Large intestine (tissue), 12 donors: Measurements from ENCODE around the gene OR4C15. TPM values are rescaled to one million over a fixed set of nuclear protein-coding genes. Genes with fewer than 3 reads are reported as not detected.

Source experiments
- DNase-seq, 2 donors: peaks; one replicate each; pipeline versions ENCODE4 v3.0.0 to v3.0.0-alpha.2; 2013
- H3K27ac ChIP-seq: one replicate; pipeline ENCODE4 v1.5.1; 2013; ENCODE audit warnings: low read length
- H3K27me3 ChIP-seq: 2 replicates; pipeline ENCODE4 v1.6.1; 2013; ENCODE audit warnings: low read length; ENCODE audit not compliant: control insufficient read depth, insufficient read depth
- H3K36me3 ChIP-seq: 2 replicates; pipeline ENCODE4 v1.6.1; 2013; ENCODE audit warnings: low read length; ENCODE audit not compliant: control insufficient read depth, insufficient read depth
- H3K4me1 ChIP-seq: one replicate; pipeline ENCODE4 v1.6.1; 2013; ENCODE audit warnings: low read length; ENCODE audit not compliant: control insufficient read depth, insufficient read depth
- H3K4me3 ChIP-seq: one replicate; pipeline ENCODE4 v1.5.1; 2013; ENCODE audit warnings: low read length
- H3K9me3 ChIP-seq: one replicate; pipeline ENCODE4 v1.6.1; 2013; ENCODE audit warnings: mild to moderate bottlenecking, low read depth, low read length, moderate library complexity; ENCODE audit not compliant: control insufficient read depth
- WGBS: methylation state at CpG from one replicate; pipeline ENCODE4 v1.1.5; 2013; ENCODE audit warnings: low lambda C conversion rate; ENCODE audit not compliant: insufficient coverage; 5-methylcytosine and 5-hydroxymethylcytosine counted together
- long read RNA-seq, 11 donors: transcript quantifications; one replicate each; lab custom pipeline, GENCODE V29; 2026
- polyA plus RNA-seq: library from polyadenylated mRNA; unstranded; fragments of 120-200 nt; gene quantifications from one replicate; pipeline ENCODE4 v1.2.1, GENCODE V29; 2013

Gene OR4C15
- polyA plus RNA-seq: not detected
- long read RNA-seq, donor 1: 0 reads
- long read RNA-seq, donor 2: 0 reads
- long read RNA-seq, donor 3: 0 reads
- long read RNA-seq, donor 4: 0 reads
- long read RNA-seq, donor 5: 0 reads
- long read RNA-seq, donor 6: 0 reads
- long read RNA-seq, donor 7: 0 reads
- long read RNA-seq, donor 8: 0 reads
- long read RNA-seq, donor 9: 0 reads
- long read RNA-seq, donor 10: 0 reads
- long read RNA-seq, donor 11: 0 reads

DNA sequence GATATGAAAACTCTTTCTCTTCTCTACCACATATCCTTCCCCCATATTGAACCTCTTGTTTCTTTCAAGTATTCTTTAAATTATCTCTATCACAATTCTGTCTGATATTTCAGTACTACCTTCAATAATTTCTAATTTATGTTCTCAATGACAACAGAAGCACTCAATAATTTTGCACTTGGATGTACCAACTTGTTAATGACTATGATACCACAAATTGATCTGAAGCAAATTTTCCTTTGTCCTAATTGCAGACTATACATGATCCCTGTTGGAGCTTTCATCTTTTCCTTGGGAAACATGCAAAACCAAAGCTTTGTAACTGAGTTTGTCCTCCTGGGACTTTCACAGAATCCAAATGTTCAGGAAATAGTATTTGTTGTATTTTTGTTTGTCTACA is at the start of gene OR4C15:
Gene OR4C15 (plus strand): TSS at position 301 of the 400 bp plus-strand sequence. CDS start 0 bp downstream, at position 301.
- no peaks in the 10 kb centered on the region for H3K27me3 ChIP-seq
- H3K4me3 ChIP-seq: no peak within 1 kb of the TSS
- no peaks in the 10 kb centered on the region for H3K36me3 ChIP-seq
- H3K9me3 ChIP-seq: no peaks in the 10 kb centered on the region
- H3K4me1 ChIP-seq: no peaks in the 10 kb centered on the region
- no peak within 1 kb of the TSS for H3K27ac ChIP-seq
- DNase-seq: no peak

DNA sequence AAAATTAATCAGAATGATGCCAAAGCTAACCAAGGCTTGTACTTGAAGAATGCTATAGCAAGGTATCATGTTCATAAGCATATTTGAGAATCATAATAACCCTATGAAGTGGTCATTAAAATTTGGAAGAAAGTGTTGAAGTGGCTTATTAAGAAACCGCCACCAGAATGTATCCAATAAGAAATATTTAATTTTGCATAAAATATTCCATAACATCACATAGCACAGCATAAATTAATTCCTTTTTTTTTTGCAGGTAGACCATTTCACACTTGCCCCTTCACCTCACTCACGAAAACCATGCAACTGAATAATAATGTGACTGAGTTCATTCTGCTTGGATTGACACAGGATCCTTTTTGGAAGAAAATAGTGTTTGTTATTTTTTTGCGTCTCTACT is 17.6 kb downstream of the OR4C15 start, which contains the start of gene OR4C16:
Gene OR4C16 (plus strand): TSS at position 301 of the 400 bp plus-strand sequence. CDS start 0 bp downstream, at position 301.
- Histone ChIP-seq H3K27me3 (no peaks in the 10 kb centered on the region), H3K9me3 (no peaks in the 10 kb centered on the region), H3K4me1 (no peaks in the 10 kb centered on the region), H3K36me3 (no peaks in the 10 kb centered on the region), H3K27ac (no peak within 1 kb of the TSS), H3K4me3 (no peak within 1 kb of the TSS)
- DNase-seq: no peak
- WGBS: 94% methylated on average over 3 of the region's 3 CpGs

- Histone ChIP-seq H3K4me1 (no peaks in the 10 kb centered on the region), H3K27me3 (no peaks in the 10 kb centered on the region), H3K36me3 (no peaks in the 10 kb centered on the region), H3K4me3 (no peak overlapping the region), H3K27ac (no peak overlapping the region), H3K9me3 (no peaks in the 10 kb centered on the region)
- whole genome bisulfite sequencing: no CpG with 5 or more reads among the region's 1 CpG
- no peak for DNase-seq
These were observed 18.3 kb downstream of the OR4C15 start for GRCh38 chr11:55572548-55572947.

Other genes with a start within 250 kb of the OR4C15 start
- gene OR4A16, start 211.3 kb upstream of the OR4C15 start, polyA plus RNA-seq: 0.04 TPM
- not detected for gene OR4A15, start 186.5 kb upstream of the OR4C15 start, polyA plus RNA-seq
- gene OR4C16, start 17.7 kb downstream of the OR4C15 start, polyA plus RNA-seq: not detected
- gene OR4C11, start 53.2 kb downstream of the OR4C15 start, polyA plus RNA-seq: not detected
- not detected for gene OR4P4, start 80.6 kb downstream of the OR4C15 start, polyA plus RNA-seq
- not detected for gene OR4S2, start 93.9 kb downstream of the OR4C15 start, polyA plus RNA-seq
- gene OR4C6, start 107.7 kb downstream of the OR4C15 start, polyA plus RNA-seq: not detected
- gene OR5D13, start 219.0 kb downstream of the OR4C15 start, polyA plus RNA-seq: not detected
- gene OR5D14, start 241.1 kb downstream of the OR4C15 start, polyA plus RNA-seq: not detected